LNCAP (cell line): ENCODE data around the gene BACH2.

Experiments used
- TF ChIP-seq, protein P1 (sequence below): fragments of 450-650 bp; IDR thresholded peaks from 2 replicates; pipeline ENCODE4 v1.5.1; 2017; ENCODE audit warnings: mild to moderate bottlenecking

BACH2 gene

DNA sequence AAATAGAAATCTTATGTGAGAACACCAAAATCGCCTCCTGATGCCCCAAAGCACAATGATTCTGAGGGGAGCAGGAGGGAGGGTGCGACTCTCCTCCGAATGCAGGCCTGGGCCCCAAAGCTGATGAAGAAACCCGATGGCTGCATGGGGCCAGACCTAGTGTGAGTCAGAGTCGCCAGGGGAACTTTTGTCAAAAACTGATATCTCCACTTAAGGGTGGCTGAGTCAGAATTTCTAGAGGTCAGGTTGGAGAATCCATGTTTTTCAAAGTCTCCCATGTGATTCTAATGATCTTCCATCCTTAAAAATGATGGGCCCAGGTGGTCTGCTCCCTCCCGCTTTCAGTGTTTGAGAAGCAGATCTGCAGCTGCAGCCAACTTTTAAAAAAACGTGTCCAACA is 172.8 kb downstream of the BACH2 start:
- TF ChIP-seq, protein P1, sequence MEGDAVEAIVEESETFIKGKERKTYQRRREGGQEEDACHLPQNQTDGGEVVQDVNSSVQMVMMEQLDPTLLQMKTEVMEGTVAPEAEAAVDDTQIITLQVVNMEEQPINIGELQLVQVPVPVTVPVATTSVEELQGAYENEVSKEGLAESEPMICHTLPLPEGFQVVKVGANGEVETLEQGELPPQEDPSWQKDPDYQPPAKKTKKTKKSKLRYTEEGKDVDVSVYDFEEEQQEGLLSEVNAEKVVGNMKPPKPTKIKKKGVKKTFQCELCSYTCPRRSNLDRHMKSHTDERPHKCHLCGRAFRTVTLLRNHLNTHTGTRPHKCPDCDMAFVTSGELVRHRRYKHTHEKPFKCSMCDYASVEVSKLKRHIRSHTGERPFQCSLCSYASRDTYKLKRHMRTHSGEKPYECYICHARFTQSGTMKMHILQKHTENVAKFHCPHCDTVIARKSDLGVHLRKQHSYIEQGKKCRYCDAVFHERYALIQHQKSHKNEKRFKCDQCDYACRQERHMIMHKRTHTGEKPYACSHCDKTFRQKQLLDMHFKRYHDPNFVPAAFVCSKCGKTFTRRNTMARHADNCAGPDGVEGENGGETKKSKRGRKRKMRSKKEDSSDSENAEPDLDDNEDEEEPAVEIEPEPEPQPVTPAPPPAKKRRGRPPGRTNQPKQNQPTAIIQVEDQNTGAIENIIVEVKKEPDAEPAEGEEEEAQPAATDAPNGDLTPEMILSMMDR: no peak

DNA sequence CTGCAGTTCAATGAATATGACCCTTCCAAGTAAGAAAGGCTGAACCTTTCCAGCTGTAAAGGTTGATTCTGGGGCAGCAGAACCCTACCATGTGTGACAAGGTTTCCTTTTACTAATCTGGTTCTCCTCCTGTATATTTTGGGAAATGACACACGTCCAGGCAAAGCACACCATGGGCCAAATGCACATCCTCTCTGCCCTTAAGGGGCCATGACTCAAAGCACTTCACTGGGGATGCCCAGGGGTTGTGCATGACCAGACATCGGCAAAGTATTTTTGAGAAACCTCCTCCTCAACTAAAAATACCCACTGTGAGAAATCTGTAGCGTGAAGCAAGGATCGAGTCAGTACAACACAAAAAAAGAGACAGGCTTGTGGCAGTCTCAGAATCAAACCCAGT is 174.7 kb downstream of the BACH2 start:
- TF ChIP-seq, protein P1: no peak

DNA sequence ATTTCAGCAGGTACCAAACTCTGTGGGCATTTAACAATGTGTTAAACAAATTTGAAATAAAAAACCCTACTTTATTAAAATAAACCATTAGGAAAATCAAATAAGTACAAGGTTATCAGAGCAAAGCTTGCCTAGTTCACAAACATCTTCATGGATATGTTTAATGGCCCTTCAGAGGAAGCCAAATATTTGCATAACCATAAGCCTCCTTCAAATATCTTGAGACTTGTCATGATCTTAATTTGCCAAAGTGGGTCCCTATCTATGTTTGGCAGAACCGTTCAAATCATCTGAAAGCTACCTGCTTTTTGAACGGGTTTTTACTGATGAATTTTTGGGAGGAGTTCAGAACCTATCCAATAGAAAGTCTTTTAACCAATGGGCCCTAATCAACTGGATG is 176.3 kb downstream of the BACH2 start:
- TF ChIP-seq, protein P1: no peak

DNA sequence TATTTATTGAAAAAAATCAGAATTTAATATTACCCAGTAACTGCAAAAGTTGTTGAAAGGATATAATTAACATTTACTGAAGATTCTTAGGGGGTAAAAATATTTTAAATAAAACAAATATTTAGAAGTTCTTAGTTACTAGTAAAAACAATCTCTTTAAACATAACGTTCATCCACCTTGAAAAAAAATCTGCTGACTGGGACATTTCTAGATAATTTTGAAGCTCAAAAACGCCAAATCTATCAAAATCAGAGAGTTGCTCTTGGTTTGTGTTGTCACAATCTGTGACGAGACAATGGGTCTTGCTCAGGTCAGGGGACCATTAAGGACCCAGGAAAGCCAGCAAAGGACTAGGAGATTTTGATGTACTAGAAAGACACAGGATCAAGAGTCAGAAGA is 177.0 kb downstream of the BACH2 start:
- TF ChIP-seq, protein P1: no peak

DNA sequence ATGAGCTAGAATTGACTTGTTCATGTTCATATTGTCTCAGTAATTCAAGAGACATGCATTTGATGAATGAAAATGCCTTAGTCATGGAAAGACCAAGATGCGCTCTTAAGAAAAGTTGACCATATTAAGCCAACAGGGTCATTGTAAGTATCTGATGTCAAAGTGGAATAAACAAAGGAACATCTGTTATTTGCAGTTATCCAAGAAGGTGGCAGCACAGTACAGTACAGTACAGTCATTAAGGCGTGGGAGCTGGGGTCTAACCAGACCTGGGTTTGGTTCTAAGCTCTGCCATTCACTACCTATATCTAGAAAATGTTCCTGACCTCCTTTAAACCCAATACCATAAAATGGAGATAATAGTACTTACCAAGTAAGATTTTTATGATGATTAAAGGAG is 178.1 kb downstream of the BACH2 start:
- TF ChIP-seq, protein P1: no peak

DNA sequence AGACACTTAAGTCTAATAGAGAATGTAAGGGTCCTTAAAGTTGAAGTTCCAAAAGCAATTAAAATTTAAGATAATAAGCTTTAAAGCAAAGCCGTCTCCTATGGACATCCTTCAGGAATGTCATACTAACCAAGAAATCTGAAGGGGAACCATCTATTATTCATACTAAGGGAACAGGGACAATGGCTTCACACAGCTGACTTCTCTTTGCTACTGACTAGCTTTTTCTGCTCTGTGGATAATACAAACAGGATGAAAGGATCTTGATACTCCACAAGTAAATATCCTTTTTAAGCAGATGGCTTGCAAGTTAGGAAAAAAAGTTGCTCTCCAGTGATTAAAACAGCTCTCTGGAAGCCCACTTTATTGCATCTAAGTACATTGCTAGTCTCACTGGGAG is 178.6 kb downstream of the BACH2 start:
- TF ChIP-seq, protein P1: no peak

DNA sequence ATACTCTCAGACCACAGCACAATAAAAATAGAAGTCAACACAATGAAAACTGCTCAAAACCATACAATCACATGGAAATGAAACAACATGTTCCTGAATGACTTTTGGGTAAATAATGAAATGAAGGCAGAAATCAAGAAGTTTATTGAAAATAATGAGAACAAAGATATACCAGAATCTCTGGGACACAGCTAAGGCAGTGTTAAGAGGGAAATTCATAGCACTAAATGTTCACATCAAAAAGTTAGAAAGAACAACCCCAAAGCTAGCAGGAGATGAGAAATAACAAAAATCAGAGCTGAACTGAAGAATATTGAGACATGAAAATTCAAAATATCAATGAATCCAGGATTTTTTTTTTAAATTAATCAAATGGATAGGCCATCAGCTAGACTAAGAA is 183.3 kb downstream of the BACH2 start:
- TF ChIP-seq, protein P1: no peak

DNA sequence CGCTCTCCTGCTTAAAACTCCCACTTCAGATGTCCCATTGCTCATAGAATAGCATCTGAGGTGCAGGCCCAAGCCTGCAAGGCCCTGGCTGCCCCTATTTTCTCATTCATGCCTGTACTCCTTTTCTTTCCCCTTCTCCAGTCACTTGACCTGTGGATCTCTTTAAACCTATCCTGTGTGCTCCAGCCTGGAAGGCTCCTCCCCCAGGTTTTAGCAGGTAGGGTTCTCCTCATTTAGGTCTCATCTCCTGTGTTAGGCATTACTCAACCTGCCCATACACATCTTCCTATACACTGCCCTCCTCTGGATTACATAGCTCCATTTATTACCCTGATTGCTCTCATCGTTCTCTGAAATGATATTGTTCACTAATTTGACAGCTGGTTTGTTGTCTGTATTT is 185.3 kb downstream of the BACH2 start:
- TF ChIP-seq, protein P1: no peak
